NCI-H82 treated with DMSO at 0.1 percent for 48 hours (cell line): ENCODE results near the gene STK36.

Experiments
- DNase-seq: peaks from one replicate; lab custom pipeline; 2025; ENCODE audit not compliant: unreplicated experiment; lab: John Stamatoyannopoulos, UW

Gene STK36

DNA sequence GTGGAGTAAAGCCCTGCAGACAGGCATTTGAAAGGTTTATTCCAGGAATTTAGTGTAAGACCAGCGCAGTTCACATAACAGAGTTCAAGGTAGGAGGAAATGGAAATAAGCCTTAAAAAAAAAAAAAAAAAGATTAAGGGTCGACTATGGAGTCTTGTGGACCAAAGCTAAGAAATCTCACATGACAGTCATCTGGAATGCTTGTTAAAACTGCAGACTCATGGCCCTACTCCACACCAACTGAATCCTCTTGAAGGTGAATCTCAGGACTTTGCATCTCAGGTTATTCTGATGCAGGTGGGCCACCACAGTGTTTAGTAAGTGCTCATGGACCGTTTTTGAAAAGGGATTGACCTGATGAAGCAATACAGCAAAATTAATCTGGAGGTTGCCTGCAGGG is 47.6 kb downstream of the STK36 start:
- DNase-seq, result no peak

DNA sequence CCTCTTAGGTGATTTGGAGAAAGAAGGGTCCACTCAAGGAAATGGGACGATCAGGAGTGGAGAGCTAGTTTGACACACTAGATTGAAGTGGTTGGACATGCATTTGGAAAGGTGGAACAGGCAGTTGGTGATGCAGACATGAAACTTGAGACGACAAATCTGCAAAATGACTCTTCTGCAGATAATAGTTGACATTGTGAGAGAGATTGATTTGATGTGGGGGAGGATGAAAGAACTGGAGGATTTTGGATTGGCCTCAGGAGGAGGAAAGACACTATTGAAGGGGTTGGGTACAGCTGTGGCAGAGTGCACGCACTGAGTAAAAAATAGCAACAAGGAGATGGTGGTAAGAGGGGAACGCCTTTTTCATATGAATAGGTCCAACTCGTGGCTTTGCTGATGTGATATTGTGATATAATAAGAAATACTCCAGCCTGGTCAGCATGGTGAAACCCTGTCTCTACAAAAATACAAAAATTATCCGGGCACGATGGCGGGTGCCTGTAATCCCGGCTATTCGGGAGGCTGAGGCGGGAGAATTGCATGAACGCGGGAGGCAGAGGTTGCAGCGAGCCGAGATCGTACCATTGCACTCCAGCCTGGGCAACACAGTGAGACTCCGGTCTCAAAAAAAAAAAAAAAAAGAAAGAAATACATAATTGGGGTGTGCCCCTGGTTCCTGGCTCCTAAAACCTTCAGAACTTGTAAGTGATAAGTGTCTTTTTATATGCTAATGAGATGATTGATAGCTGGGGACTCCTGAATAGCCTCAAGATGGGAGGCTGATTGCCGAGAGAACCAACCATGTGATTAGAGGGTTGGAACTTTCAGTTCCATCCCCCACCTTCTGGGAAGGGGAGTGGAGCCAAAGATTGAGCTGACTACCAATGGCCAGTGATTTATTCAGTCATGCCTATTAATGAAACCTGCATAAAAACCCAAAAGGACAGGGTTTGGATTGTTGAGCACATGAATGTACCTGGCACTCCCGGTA is 48.5 kb downstream of the STK36 start:
- DNase-seq, result no peak

DNA sequence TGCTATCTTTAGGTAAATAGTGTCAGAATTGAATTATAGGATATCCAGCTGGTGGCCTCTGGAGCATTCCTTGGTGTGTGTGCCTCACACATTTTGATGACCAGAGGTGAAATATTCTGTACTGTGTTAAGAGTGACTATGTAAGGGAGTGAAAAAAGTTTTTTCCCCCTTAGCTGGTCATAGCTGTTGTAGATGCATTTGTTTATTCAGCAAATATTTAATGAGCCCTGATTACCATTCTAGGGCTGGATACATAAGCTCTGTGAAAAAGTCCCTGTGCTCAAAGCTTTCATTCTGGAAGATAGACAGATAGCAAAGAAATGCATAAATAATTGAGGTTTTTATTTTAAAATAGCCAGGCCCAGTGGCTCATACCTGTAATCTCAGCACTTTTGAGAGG is 49.6 kb downstream of the STK36 start:
- DNase-seq, result no peak

DNA sequence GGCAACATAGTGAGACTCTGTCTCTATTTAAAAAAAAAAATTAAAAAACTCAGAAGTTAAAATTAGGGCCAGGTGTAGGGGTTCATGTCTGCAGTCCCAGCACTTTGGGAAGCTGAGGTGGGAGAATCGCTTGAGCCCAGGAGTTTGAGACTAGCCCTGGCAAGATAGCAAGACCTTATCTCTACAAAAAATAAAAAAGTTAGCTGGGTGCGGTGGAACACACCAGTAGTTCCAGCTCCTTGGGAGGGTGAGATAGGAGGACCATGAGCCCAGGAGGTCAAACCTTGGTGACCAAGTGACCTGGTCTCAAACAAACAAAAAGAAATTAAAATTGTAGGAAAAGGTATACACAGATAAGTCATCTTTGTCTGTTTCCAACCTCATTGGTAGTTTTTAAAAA is 50.0 kb downstream of the STK36 start:
- no peak for DNase-seq

DNA sequence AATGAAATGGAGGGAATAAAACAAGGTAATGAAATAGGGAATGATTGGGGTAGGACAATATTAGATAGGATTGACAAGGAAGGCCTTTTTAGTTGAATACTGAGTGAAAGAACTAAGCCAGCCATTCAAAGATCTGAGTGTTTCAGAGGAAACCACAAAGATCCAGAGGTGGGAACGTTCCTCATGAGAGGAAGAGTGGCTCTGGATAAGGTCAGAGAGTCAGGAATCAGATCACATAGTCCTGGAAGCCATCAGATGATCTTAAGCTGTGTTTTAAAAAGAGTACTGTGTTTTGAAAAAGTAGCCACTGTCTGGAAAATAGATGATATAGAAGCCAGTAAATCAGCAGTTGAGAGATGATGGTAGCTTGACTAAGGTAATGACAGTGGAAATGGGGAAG is 50.5 kb downstream of the STK36 start:
- DNase-seq, result no peak

DNA sequence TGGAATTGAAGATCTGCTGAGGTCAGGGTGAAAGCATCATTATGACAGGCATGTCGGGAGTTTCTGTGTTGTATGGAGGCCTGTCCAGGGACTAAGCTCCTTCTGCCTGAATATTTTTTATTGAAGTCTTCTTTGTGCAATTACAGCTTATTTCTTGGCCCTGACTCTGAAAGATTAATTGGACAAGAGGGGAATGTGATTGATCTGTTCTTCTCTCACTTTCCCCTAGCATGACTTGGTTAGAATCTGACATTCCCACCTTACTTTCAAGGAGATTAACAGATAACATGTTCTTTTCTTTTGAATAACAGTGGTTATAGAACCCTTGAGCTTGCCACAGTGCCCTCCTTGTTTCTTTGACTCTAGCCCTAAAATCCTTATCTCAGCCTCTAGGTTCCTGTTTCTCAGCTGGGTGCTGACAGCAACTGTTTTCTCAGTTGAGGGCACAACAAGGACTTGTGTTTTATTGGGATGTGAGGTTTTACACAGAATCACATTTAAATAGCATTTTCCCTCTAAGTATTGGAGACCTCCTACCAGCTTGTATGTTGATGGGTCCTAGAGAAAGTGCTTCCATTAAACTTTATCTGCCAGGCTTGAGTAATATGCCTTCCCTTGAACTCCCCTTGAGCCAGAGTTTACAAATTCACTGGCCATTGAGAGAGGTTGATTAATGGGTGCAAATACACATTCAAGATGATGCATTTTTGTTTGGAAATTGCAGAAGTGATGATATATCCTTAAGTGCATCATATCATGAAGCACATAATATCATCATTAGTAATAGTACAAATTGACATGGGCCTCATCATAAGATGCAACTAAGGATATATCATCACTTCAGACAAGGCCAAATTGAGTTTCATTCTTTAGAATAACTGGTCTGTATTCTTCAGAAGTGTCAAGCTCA is 51.2 kb downstream of the STK36 start:
- DNase-seq, result no peak

DNA sequence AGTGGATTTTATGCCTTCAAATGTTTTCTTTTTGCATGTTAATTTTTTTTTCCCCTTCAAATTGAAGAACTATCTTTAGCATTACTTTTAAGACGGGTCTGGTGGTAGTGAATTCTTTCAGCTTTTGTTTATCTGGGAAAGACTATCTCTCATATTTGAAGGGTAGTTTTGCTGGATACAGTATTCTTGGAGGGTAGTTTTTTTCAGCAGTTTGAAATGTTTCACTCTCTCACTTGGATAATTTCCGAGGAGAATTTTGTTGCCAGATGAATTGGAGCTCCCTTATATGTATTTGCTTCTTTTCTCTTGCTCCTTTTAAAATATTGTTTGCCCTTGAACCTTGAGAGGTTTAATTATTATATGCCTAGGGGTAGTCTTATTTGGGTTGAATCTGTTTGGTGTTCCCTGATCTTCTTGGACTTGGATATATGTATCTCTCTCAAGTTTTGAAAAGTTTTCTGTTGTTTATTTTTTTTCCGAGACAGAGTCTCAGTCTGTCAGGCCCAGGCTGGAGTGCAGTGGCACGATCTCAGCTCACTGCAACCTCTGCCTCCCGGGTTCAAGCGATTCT is 54.2 kb downstream of the STK36 start:
- DNase-seq, result no peak

DNA sequence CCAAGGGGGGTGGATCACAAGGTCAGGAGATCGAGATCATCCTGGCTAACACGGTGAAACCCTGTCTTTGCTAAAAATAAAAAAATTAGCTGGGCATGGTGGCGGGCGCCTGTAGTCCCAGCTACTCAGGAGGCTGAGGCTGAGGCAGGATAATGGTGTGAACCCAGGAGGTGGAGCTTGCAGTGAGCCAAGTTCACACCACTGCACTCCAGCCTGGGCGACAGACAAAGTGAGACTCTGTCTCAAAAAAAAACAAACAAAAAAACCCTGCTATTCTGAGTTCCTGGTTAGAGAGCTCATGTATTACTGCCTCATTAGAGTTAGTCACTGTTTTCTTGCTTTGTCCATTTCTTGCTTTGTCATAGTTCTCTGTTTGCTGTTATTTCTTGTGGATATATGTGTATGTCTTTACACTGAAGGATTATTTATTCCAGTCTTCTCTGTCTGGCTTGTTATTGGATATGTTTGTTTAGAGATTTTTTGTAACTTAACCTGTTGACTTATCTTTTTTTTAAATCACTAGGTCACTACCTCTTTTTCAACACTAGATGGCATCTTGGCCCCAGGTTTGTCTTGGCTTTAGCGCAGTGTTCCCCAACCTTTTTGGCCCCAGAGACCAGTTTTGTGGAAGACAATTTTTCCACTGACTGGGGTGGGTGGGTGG is 55.7 kb downstream of the STK36 start:
- no peak for DNase-seq

DNA sequence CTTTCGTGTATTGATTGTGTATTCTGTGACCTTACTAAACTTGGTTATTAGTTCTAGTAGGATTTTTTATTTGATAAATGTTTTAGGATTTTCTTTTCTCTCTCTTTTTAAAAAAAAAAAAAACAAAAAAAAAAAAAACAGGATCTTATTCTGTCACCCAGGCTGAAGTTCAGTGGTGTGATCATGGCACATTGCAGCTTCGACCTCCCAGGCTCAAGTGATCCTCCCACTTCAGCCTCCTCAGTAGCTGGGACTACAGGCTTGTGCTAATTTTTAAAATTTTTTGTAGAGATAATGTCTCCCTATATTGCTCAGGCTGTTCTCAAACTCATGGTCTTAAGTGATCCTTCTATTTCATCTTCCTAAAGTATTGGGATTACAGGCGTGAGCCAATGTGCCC is 57.8 kb downstream of the STK36 start:
- DNase-seq, result no peak

DNA sequence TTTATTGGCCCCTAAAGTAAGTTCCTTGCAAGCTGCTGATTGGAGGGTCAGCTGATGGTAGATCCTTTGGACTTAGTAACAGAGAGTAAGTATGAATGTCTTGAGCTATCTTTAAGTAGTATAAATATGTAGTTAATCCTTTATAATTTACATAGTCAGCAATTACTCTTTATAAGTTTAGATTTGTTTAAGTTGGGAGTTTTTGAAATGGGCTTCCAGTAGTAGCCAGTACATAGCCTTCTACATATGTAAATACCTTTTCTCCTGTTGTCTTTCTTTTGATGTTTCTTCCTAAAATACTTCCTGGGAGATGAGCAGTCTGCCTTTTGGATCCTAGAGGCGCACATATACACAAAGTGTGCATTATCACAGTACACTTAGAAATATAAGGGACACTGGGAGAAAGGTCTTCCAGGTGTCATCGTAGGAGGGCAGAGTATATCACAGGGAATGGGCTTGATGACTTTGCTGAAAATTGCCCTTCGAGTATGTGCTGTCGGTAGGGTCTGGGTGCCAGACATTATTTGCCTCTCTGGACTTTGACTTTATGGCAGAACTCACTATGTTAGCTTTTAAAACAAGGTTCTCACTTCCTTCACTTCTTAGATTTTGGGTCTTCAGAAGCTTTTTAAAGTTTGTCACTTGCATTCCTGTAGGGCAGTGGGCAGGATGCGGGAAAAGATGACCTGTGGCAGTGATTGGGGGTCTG is 60.3 kb downstream of the STK36 start:
- DNase-seq, result no peak

DNA sequence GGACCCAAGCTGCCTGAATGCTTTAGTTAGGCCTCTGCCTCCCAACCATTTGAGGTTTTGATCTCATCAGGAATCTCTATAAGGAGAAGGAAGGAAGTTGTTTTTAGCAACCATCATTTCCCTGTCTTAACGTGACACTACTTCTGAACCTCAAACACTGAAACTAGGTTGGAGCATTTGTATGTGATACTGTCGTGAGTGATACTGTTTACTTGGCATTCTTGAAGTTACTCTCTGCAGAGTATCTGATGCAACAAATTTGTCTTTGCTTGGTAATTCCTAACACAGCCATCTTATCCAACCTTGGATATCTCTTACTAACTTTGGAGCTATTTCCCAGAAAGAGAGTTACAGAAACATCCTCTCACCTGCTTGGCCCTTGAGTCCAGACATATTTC is 60.9 kb downstream of the STK36 start:
- no peak for DNase-seq

DNA sequence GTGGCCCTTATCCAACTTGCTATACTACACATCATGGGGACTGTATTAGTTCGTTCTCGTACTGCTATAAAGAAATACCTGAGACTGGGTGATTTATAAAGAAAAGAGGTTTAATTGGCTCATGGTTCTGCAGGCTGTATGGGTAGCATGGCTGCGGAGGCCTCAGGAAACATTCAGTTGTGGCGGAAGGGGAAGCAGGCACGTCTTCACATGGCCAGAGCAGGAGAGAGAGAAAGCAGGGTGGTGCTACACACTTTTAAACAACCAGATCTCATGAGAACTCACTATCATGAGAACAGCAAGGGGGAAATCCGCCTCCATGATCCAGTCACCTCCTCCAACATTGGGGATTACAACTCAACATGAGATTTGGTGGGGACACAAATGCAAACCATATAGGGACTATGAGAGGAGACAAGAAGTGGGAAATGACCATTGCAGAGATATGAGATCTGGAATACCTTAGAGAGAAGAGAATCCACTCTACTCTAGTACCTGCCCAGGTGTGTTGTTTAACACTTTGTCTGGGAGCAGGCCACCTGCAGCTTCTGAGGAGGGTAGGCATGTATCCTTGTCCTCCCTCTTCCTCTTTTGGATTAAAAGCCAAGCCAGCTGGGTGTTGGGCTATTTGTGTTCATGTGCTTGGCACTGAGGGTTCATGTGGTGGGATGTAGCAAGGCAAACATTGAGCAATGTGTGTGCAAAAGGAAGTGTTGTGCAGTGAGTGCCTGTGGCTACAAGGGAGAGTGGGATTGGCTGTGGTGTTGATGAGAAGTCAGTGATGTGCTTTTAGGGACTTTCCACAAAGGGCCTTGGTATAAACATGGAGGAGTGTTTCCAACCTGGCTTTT is 61.5 kb downstream of the STK36 start:
- DNase-seq, result no peak

DNA sequence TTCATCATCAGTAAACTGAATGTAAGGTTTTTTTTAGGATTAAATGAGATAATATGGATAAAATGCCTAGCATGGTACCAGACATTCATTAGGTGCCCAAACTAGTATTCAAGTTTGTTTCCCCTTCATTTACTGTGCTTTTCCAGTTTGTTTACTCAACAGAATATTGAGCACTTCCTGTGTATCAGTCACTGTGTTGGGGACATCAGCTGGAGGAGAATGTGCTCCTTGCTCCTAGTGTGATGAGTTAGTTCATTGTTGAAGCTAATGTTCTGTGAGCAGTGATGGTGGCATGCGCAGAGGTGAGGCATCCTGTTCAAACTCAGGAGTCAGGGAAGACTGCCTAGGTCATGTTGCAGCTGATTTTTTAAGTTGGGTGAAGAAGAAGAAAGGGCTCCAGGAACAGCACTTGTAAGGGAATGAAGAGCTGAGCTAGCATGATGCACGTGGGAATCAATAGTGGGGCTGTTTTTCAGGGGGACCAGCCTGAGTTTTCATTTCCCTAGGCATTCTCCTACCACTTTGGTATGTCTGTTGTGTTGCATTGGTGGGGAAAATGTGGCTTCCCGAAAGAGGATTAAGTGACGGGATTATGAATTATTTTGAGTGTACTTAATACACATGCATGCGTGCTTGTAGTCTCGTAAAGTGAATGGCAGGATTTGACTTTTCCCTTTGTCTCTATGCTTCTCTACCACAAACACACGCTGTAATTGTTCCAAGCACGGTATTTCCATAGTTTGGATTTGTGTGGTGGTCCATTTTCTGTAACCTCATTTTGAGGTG is 62.5 kb downstream of the STK36 start:
- no peak for DNase-seq

DNA sequence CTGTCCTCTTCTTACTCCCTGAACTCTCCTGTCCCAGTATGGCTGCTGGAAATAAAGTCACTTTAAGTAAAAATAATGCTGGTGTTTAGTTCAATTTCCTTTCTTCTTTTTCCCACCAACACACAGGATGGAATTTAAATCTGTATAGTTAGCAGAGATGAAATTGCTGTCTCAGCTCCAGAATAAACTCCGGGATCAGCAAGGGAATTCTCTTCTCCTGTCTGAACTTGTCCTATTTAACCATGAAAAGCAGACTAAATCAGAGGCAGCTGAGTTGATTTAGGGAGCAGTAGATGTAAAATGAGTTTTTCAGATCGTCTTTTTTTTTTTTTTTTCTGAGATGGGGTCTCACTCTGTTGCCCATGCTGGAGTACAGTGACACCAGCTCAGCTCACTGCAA is 64.6 kb downstream of the STK36 start:
- DNase-seq, result no peak

DNA sequence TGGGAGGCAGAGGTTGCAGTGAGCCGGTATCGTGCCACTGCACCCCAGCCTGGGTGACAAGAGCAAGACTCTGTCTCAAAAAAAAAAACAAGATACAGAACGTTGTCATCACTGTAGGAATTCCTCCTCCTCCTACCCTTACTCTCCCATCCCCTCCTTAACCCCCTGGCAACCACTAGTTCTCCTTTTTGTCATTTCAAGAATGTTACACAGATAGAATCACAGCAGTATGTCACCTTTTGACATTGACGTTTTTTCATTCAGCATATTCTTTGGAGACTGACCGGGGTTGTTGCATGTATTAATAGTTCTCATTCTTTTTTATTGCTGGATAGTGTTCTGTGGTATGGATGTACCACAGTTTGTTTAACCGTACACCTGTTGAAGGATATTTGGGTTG is 71.2 kb downstream of the STK36 start:
- no peak for DNase-seq

DNA sequence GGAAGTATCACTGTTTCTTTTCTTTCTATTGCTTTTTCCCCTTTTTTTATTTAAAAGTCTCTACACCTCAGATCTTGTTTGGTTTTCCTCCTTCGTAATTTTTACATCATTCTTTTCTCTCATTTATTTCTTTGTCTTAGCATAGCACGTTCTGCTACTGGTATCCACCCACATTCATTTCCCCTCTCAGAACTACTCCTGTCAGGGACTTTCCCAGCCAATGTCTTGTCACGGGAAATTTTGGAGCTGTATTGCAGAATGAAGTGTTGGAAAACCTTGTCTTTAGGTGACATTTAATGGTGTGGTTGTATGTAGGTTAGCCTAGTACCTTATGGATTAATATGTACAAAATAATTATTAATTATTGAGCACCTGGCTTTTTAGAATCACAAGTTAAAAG is 72.7 kb downstream of the STK36 start:
- DNase-seq, result no peak

DNA sequence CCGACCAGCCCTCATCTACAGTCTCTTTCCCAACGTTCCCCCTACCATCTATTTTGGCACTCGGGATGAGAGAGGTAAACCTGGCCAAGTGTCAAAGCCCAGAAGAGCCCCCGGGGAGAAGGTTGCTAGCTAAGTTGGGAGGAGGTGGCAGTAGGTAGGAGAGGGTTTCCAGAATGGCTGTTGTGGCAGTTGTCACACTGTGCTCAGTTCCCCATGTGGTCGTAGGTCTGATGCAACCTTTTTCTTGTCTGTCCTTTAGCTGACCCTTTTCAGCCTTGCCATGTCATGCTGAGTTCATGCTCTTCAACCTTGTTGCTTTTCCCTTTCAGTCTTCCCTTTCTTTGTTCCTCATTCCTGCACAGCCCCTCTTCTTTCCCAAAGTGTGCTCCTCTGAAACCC is 73.3 kb downstream of the STK36 start:
- DNase-seq, result no peak

DNA sequence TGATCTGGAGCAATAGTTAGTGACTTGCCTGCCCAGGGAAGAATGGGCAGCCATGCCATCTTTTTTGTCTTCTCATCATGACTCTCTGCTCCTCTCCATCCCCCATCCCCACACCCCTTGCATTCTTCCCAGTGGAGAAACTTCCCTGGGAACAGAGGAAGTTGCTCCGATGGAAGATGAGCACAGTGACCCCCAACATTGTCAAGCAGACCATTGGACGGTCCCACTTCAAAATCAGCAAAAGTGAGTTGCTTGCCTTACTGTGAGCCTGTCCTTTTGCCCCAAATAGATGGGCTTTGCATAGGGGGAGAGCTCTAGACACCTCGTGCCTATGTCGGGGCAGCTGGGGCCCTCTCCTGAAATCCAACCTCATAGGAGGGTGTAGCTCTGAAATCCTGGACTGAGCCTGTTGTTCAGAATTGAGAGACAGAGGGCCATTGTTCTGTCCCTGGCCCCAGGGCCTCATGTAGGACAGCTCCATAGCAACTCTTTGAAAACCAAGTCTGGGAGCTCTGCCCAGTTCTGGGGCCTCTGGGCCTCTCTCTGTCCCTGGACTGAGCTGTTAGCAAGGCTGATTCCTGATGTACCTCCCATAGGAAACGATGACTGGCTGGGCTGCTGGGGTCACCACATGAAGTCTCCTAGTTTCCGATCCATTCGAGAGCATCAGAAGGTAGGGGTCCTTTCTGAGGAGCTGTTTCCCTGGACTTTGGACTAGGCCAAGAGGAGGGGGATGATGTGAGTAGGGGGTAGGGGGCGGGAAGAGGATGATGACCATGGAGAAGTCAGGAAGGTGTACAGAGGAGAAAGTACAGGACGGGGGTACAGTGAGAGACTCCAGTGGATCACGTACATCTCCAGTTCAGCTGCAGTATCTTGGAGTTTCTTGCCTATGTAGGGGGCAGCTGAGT is 73.9 kb downstream of the STK36 start:
- DNase-seq, result no peak
